ENCODE measurements around the gene LAMA2.

DNA sequence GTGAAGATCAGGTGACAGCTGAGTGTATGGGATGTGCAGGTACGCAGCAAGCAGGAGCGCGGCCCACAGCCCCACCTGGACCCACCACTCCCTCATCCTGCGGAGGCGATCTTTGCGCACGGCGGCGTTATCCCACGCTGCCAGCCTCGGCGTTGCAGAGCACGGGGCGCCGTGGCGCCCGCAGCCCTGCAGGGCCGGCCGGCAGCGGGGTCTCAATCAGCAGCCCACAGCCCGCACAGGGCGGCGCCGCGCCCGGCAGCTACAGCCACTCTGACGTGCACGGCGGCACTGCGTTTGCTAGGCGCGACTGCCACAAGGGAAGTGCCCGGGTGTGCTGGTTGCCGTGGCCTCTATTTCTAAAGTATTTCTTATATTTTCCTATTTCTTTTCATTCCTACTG, 46.9 kb downstream of the LAMA2 start:
- no peak for TF ChIP-seq POLR2A (IDR thresholded peaks at IDR 0.05)
- TF ChIP-seq, protein P1, sequence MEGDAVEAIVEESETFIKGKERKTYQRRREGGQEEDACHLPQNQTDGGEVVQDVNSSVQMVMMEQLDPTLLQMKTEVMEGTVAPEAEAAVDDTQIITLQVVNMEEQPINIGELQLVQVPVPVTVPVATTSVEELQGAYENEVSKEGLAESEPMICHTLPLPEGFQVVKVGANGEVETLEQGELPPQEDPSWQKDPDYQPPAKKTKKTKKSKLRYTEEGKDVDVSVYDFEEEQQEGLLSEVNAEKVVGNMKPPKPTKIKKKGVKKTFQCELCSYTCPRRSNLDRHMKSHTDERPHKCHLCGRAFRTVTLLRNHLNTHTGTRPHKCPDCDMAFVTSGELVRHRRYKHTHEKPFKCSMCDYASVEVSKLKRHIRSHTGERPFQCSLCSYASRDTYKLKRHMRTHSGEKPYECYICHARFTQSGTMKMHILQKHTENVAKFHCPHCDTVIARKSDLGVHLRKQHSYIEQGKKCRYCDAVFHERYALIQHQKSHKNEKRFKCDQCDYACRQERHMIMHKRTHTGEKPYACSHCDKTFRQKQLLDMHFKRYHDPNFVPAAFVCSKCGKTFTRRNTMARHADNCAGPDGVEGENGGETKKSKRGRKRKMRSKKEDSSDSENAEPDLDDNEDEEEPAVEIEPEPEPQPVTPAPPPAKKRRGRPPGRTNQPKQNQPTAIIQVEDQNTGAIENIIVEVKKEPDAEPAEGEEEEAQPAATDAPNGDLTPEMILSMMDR (IDR thresholded peaks at IDR 0.05), result no peak
